ENCODE data around the gene NCOA1. TPM values are rescaled to one million over a fixed set of nuclear protein-coding genes. Genes with fewer than 3 reads are reported as not detected.

NCOA1 gene
- total RNA-seq, 1 experiment from 2014 or later, result 37.1 TPM

GRCh38 chr2:24657818-24658217 lies 166.8 kb downstream of the NCOA1 start:
- no peaks in the 10 kb centered on the region for H3K36me3 Mint-ChIP-seq (ENCODE audit: insufficient read depth, unreplicated experiment)
- no peaks in the 10 kb centered on the region for H3K9me3 Mint-ChIP-seq (ENCODE audit: unreplicated experiment)
- H3K27me3 ChIP-seq (replicated peaks; ENCODE audit: control insufficient read depth, insufficient read depth, low read length), result no peaks in the 10 kb centered on the region
- no peaks in the 10 kb centered on the region for H3K9me3 ChIP-seq
- H3K36me3 ChIP-seq (ENCODE audit: control insufficient read depth, insufficient read depth, low read length), result no peaks in the 10 kb centered on the region
- POLR2A ChIA-PET, result no interaction called here
- DNase-seq, result no peak
- CTCF ChIA-PET, result no interaction called here
- H3K4me1 ChIP-seq, result no peaks in the 10 kb centered on the region
- BruUV-seq (replicated peaks), result no TSS peak
- TF ChIP-seq CTCF (IDR thresholded peaks at IDR 0.05; ENCODE audit: insufficient read depth in 1 of 2, low read depth in 1 of 2, low read length in 1 of 2, severe bottlenecking in 1 of 2, unreplicated experiment in 1 of 2), result no peak
- no peak overlapping the region for H3K27ac Mint-ChIP-seq (ENCODE audit: unreplicated experiment)
- intact Hi-C loops (cut with micrococcal nuclease; ENCODE audit: unreplicated experiment), result no loop called here
- peaks cover 6% of the 10 kb centered on the region for H3K4me1 Mint-ChIP-seq (ENCODE audit: low read depth, unreplicated experiment)
- H3K27me3 Mint-ChIP-seq (ENCODE audit: insufficient read depth, unreplicated experiment), result no peaks in the 10 kb centered on the region
- no peak overlapping the region for H3K4me3 Mint-ChIP-seq (ENCODE audit: unreplicated experiment)
- no peak overlapping the region for H3K4me3 ChIP-seq (ENCODE audit: low read depth, low read length)

GRCh38 chr2:24658531-24659202 lies 167.6 kb downstream of the NCOA1 start:
- Mint-ChIP-seq H3K27me3 (ENCODE audit: insufficient read depth, unreplicated experiment) (no peaks in the 10 kb centered on the region), H3K4me3 (ENCODE audit: unreplicated experiment) (no peak overlapping the region), H3K27ac (ENCODE audit: unreplicated experiment) (no peak overlapping the region), H3K36me3 (ENCODE audit: insufficient read depth, unreplicated experiment) (no peaks in the 10 kb centered on the region), H3K9me3 (ENCODE audit: unreplicated experiment) (no peaks in the 10 kb centered on the region), H3K4me1 (ENCODE audit: low read depth, unreplicated experiment) (peaks cover 6% of the 10 kb centered on the region)
- ChIA-PET CTCF (no interaction called here), POLR2A (interaction anchor here (0.9 kb wide), 1 partner anchor 192 kb away, joined by 4 read pairs; no protein-coding TSS in a partner anchor)
- intact Hi-C loops (cut with micrococcal nuclease; ENCODE audit: unreplicated experiment), result no loop called here
- Histone ChIP-seq H3K4me3 (ENCODE audit: low read depth, low read length) (no peak overlapping the region), H3K27me3 (replicated peaks; ENCODE audit: control insufficient read depth, insufficient read depth, low read length) (no peaks in the 10 kb centered on the region), H3K4me1 (no peaks in the 10 kb centered on the region), H3K9me3 (no peaks in the 10 kb centered on the region), H3K36me3 (ENCODE audit: control insufficient read depth, insufficient read depth, low read length) (no peaks in the 10 kb centered on the region)
- no peak for DNase-seq
- no peak for TF ChIP-seq CTCF (IDR thresholded peaks at IDR 0.05; ENCODE audit: insufficient read depth in 1 of 2, low read depth in 1 of 2, low read length in 1 of 2, severe bottlenecking in 1 of 2, unreplicated experiment in 1 of 2)
- BruUV-seq (replicated peaks), result no TSS peak

GRCh38 chr2:24659862-24660261 lies 168.8 kb downstream of the NCOA1 start:
- peaks cover 6% of the 10 kb centered on the region for H3K4me1 Mint-ChIP-seq (ENCODE audit: low read depth, unreplicated experiment)
- H3K27ac Mint-ChIP-seq (ENCODE audit: unreplicated experiment), result no peak overlapping the region
- H3K4me3 ChIP-seq (ENCODE audit: low read depth, low read length), result no peak overlapping the region
- POLR2A ChIA-PET, result no interaction called here
- no peaks in the 10 kb centered on the region for H3K36me3 ChIP-seq (ENCODE audit: control insufficient read depth, insufficient read depth, low read length)
- intact Hi-C loops (cut with micrococcal nuclease; ENCODE audit: unreplicated experiment), result no loop called here
- H3K9me3 Mint-ChIP-seq (ENCODE audit: unreplicated experiment), result no peaks in the 10 kb centered on the region
- TF ChIP-seq CTCF (IDR thresholded peaks at IDR 0.05; ENCODE audit: insufficient read depth in 1 of 2, low read depth in 1 of 2, low read length in 1 of 2, severe bottlenecking in 1 of 2, unreplicated experiment in 1 of 2), result no peak
- H3K9me3 ChIP-seq, result no peaks in the 10 kb centered on the region
- H3K27me3 Mint-ChIP-seq (ENCODE audit: insufficient read depth, unreplicated experiment), result no peaks in the 10 kb centered on the region
- DNase-seq, result no peak
- no TSS peak for BruUV-seq (replicated peaks)
- H3K4me3 Mint-ChIP-seq (ENCODE audit: unreplicated experiment), result no peak overlapping the region
- CTCF ChIA-PET, result no interaction called here
- no peaks in the 10 kb centered on the region for H3K4me1 ChIP-seq
- H3K27me3 ChIP-seq (replicated peaks; ENCODE audit: control insufficient read depth, insufficient read depth, low read length), result no peaks in the 10 kb centered on the region
- H3K36me3 Mint-ChIP-seq (ENCODE audit: insufficient read depth, unreplicated experiment), result no peaks in the 10 kb centered on the region

Measured in Caco-2 (cell line).